GM12873 (cell line): Measurements from ENCODE around the gene RGS12.

Source experiments
- CTCF ChIP-seq: IDR thresholded peaks from 2 replicates; pipeline ENCODE4 v1.5.1; 2012; ENCODE audit warnings: low read depth, mild to moderate bottlenecking, moderate library complexity, low read length, control low read depth; ENCODE audit not compliant: insufficient read depth; ENCODE audit errors: missing control alignments

RGS12 gene

GRCh38 chr4:3307891-3308575 is 15.2 kb downstream of the RGS12 start:
- no peak for TF ChIP-seq CTCF

GRCh38 chr4:3308691-3309090 is 15.9 kb downstream of the RGS12 start:
- TF ChIP-seq CTCF: no peak

- no peak for TF ChIP-seq CTCF
Observed at GRCh38 chr4:3310301-3311094, 17.7 kb downstream of the RGS12 start.

GRCh38 chr4:3311095-3311372 is 18.2 kb downstream of the RGS12 start:
- TF ChIP-seq CTCF: no peak

GRCh38 chr4:3311489-3312171 is 18.8 kb downstream of the RGS12 start:
- TF ChIP-seq CTCF: no peak

GRCh38 chr4:3312362-3312761 is 19.5 kb downstream of the RGS12 start:
- no peak for TF ChIP-seq CTCF

GRCh38 chr4:3313139-3313538 is 20.3 kb downstream of the RGS12 start:
- no peak for TF ChIP-seq CTCF
